SK-N-SH (cell line): ENCODE results near the gene HIVEP2. TPM values are rescaled to one million over a fixed set of nuclear protein-coding genes. Genes with fewer than 3 reads are reported as not detected.
A peak's percentile ranks its signal among the peaks of the same experiment; 100 is the strongest.

Experiments used
- CTCF ChIA-PET: fragments of 300-600, 350-600 bp; formaldehyde crosslinking; extraction: SDS; loops from one replicate; lab custom pipeline; 2021; lab: Yijun Ruan, JAX
- POLR2A ChIA-PET: fragments of 350-600 bp; sonication (Branson Sonifier 250); formaldehyde crosslinking; extraction: SDS; loops from one replicate; lab custom pipeline; 2020; ENCODE audit warnings: antibody characterized with exemption, inconsistent platforms; lab: Yijun Ruan, JAX
- DNase-seq: peaks from one replicate; pipeline ENCODE4 v3.0.0; 2012
- H2AFZ ChIP-seq: fragments of 200-600 bp; sonication (generic); 2 replicates; pipeline ENCODE4 v1.8.1; 2016; ENCODE audit warnings: antibody characterized with exemption, mild to moderate bottlenecking, low read depth
- H3F3A ChIP-seq: fragments of 200-600 bp; sonication (generic); replicated peaks from 2 replicates; pipeline ENCODE3; 2016; ENCODE audit warnings: antibody characterized with exemption, mild to moderate bottlenecking; ENCODE audit not compliant: insufficient read depth
- H3K27ac ChIP-seq, 2 experiments: fragments of 200-500 bp in 1 of 2; fragments of 200-600 bp in 1 of 2; sonication (Bioruptor generic) in 1 of 2; sonication (generic), shearing (Covaris generic) in 1 of 2; 2 replicates each; pipeline versions ENCODE4 v1.5.1 to v1.6.1; 2014 to 2016; ENCODE audit warnings: low read depth in 2 of 2, inconsistent platforms in 1 of 2, low read length in 1 of 2, mild to moderate bottlenecking in 1 of 2, mixed read lengths in 1 of 2
- H3K27me3 ChIP-seq: fragments of 200-600 bp; sonication (generic), shearing (Covaris generic); 2 replicates; pipeline ENCODE4 v1.6.1; 2016; ENCODE audit warnings: mixed run types; ENCODE audit not compliant: insufficient read depth
- H3K36me3 ChIP-seq, 2 experiments: fragments of 200-500 bp in 1 of 2; fragments of 200-600 bp in 1 of 2; sonication (Bioruptor generic) in 1 of 2; sonication (generic) in 1 of 2; replicated peaks in 1 of 2; 2 replicates each; pipeline versions ENCODE3 to v1.5.1; 2014 to 2016; ENCODE audit warnings: low read length in 1 of 2, mild to moderate bottlenecking in 1 of 2; ENCODE audit not compliant: insufficient read depth in 2 of 2, control insufficient read depth in 1 of 2
- H3K4me1 ChIP-seq, 2 experiments: fragments of 200-500 bp in 1 of 2; fragments of 200-600 bp in 1 of 2; sonication (Bioruptor generic) in 1 of 2; sonication (generic), shearing (Covaris generic) in 1 of 2; 2 replicates each; pipeline versions ENCODE4 v1.5.1 to v1.6.1; 2014 to 2016; ENCODE audit warnings: low read depth in 1 of 2, low read length in 1 of 2, mixed run types in 1 of 2; ENCODE audit not compliant: insufficient read depth in 2 of 2, control insufficient read depth in 1 of 2
- H3K4me2 ChIP-seq: fragments of 200-600 bp; sonication (generic), shearing (Covaris generic); 2 replicates; pipeline ENCODE4 v1.6.1; 2017; ENCODE audit warnings: mixed run types
- H3K4me3 ChIP-seq, 2 experiments: fragments of 200-500 bp in 1 of 2; fragments of 200-600 bp in 1 of 2; sonication (Bioruptor generic) in 1 of 2; sonication (generic), shearing (Covaris generic) in 1 of 2; 2 replicates each; pipeline versions ENCODE4 v1.5.1 to v1.8.1; 2014 to 2016; ENCODE audit warnings: low read depth in 2 of 2, inconsistent platforms in 1 of 2, low read length in 1 of 2, mild to moderate bottlenecking in 1 of 2, mixed read lengths in 1 of 2, moderate library complexity in 1 of 2
- H3K79me2 ChIP-seq: fragments of 200-600 bp; sonication (generic); 2 replicates; pipeline ENCODE4 v1.8.1; 2017; ENCODE audit warnings: mild to moderate bottlenecking; ENCODE audit not compliant: insufficient read depth
- H3K9ac ChIP-seq: fragments of 200-600 bp; sonication (generic); 2 replicates; pipeline ENCODE4 v1.6.1; 2017; ENCODE audit warnings: mixed run types
- H3K9me2 ChIP-seq: fragments of 200-600 bp; sonication (generic); 2 replicates; pipeline ENCODE4 v1.6.1; 2017; ENCODE audit warnings: mixed run types
- H3K9me3 ChIP-seq: fragments of 200-600 bp; sonication (generic); 2 replicates; pipeline ENCODE4 v1.6.1; 2017; ENCODE audit warnings: mixed run types, mild to moderate bottlenecking, moderate library complexity
- H4K20me1 ChIP-seq: fragments of 200-600 bp; sonication (generic); 2 replicates; pipeline ENCODE4 v1.6.1; 2017; ENCODE audit warnings: mild to moderate bottlenecking, mixed run types; ENCODE audit not compliant: insufficient read depth
- CHD2 ChIP-seq: fragments of 150-350 bp; IDR thresholded peaks from 2 replicates; pipeline ENCODE4 v1.6.1; 2018; ENCODE audit warnings: low read length; ENCODE audit not compliant: partially characterized antibody
- ELF1 ChIP-seq: IDR thresholded peaks from 2 replicates; pipeline ENCODE4 v1.4.0; 2012
- EP300 ChIP-seq, 2 experiments: IDR thresholded peaks; 2 replicates each; pipeline versions ENCODE4 v1.4.0 to v1.6.1; 2012; ENCODE audit warnings: borderline replicate concordance in 1 of 2, low read depth in 1 of 2, low read length in 1 of 2
- FOSL2 ChIP-seq: IDR thresholded peaks from 2 replicates; pipeline ENCODE4 v1.4.0; 2012; ENCODE audit warnings: low read depth, mild to moderate bottlenecking, moderate library complexity, borderline replicate concordance
- FOXJ3 ChIP-seq: sonication (generic); formaldehyde crosslinking; IDR thresholded peaks from 2 replicates; pipeline ENCODE4 v1.5.1; 2020; ENCODE audit warnings: mild to moderate bottlenecking, missing genetic modification reagents
- FOXM1 ChIP-seq: IDR thresholded peaks from 2 replicates; pipeline ENCODE4 v1.4.0; 2012; ENCODE audit warnings: low read depth, mild to moderate bottlenecking
- GABPA ChIP-seq: IDR thresholded peaks from 2 replicates; pipeline ENCODE4 v1.4.0; 2012; ENCODE audit warnings: low read depth, mild to moderate bottlenecking
- NRF1 ChIP-seq: IDR thresholded peaks from 2 replicates; pipeline ENCODE4 v1.6.1; 2012; ENCODE audit warnings: low read depth, mild to moderate bottlenecking, low read length
- RAD21 ChIP-seq: IDR thresholded peaks from 2 replicates; pipeline ENCODE4 v1.6.1; 2012; ENCODE audit warnings: mild to moderate bottlenecking, low read length
- RCOR1 ChIP-seq: fragments of 150-350 bp; IDR thresholded peaks from 2 replicates; pipeline ENCODE4 v1.6.1; 2017; ENCODE audit warnings: antibody characterized with exemption, low read length
- REST ChIP-seq: IDR thresholded peaks from 2 replicates; pipeline ENCODE4 v1.6.1; 2012; ENCODE audit warnings: mild to moderate bottlenecking, low read depth, low read length, moderate library complexity
- RFX5 ChIP-seq: IDR thresholded peaks from 2 replicates; pipeline ENCODE4 v1.6.1; 2012; ENCODE audit warnings: mild to moderate bottlenecking, improper control_type of control experiment, low read length
- SMC3 ChIP-seq: IDR thresholded peaks from 2 replicates; pipeline ENCODE4 v1.6.1; 2012; ENCODE audit warnings: low read depth, low read length, improper control_type of control experiment
- TAF1 ChIP-seq: IDR thresholded peaks from 2 replicates; pipeline ENCODE4 v1.6.1; 2012; ENCODE audit warnings: low read depth, mild to moderate bottlenecking, low read length, moderate library complexity, borderline replicate concordance
- TCF12 ChIP-seq: IDR thresholded peaks from 2 replicates; pipeline ENCODE4 v1.4.0; 2012
- TEAD4 ChIP-seq: IDR thresholded peaks from 2 replicates; pipeline ENCODE4 v1.4.0; 2012; ENCODE audit warnings: mild to moderate bottlenecking, borderline replicate concordance; ENCODE audit not compliant: insufficient read depth
- YY1 ChIP-seq: IDR thresholded peaks from 2 replicates; pipeline ENCODE4 v1.4.0; 2012; ENCODE audit warnings: low read depth, mild to moderate bottlenecking
- WGBS: methylation state at CpG from one replicate; pipeline ENCODE4 v1.1.6; 2017; ENCODE audit warnings: low lambda C conversion rate; 5-methylcytosine and 5-hydroxymethylcytosine counted together
- polyA plus RNA-seq, 3 experiments: library from polyadenylated mRNA; depleted of rRNA; stranded (reverse); fragments of >200 nt; gene quantifications; 2 replicates each; pipeline ENCODE4 v1.2.3, GENCODE V29; 2012
- TF ChIP-seq, protein P1 (sequence below): IDR thresholded peaks from 2 replicates; pipeline ENCODE4; 2012
- TF ChIP-seq, protein P2 (sequence below): fragments of 200-600 bp; sonication (generic); IDR thresholded peaks from 2 replicates; pipeline ENCODE4 v1.6.1; 2017; ENCODE audit warnings: antibody characterized with exemption, mild to moderate bottlenecking, moderate library complexity
- TF ChIP-seq, protein P3 (sequence below): fragments of 150-350 bp; IDR thresholded peaks from 2 replicates; pipeline ENCODE4 v1.6.1; 2017; ENCODE audit warnings: antibody characterized with exemption, low read length, low read depth, borderline replicate concordance

HIVEP2 gene
- polyA plus RNA-seq, 1 of the 3 experiments (the other 2 are of a cell fraction): 2.5 TPM

DNA sequence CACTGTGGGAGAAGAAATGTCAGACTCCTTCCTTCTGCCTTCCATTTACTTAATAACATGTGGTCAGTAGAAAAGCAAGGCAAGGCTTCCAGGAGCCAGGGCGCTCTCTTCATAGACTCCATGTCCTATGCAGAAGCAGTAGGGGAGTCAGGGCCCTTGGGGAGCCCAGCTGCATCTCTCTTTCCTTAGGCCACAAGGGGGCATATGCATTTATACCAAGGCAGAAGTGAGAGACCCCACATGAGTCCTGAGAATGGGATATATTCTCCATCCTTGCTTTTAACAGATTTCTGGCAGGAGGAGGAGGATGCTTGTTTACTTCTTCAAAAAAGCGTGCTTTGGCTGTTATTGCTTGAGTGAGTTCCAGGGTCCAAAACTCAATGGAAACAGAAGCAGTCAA is 198.5 kb downstream of the HIVEP2 start:
- no peak overlapping the region for H2AFZ ChIP-seq
- no peaks in the 10 kb centered on the region for H3K36me3 ChIP-seq
- WGBS: 89% methylated on average over 2 of the region's 2 CpGs
- peak; percentile 52 for TF ChIP-seq RAD21
- no peak for TF ChIP-seq FOXJ3 (CRISPR knock-in tag)
- TF ChIP-seq, protein P1, sequence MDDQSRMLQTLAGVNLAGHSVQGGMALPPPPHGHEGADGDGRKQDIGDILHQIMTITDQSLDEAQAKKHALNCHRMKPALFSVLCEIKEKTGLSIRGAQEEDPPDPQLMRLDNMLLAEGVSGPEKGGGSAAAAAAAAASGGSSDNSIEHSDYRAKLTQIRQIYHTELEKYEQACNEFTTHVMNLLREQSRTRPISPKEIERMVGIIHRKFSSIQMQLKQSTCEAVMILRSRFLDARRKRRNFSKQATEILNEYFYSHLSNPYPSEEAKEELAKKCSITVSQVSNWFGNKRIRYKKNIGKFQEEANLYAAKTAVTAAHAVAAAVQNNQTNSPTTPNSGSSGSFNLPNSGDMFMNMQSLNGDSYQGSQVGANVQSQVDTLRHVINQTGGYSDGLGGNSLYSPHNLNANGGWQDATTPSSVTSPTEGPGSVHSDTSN: no peak
- peak; percentile 48 for TF ChIP-seq SMC3
- TF ChIP-seq FOSL2: no peak
- no peak for TF ChIP-seq TAF1
- TF ChIP-seq GABPA: no peak
- no peak for TF ChIP-seq CHD2
- TF ChIP-seq, protein P2, sequence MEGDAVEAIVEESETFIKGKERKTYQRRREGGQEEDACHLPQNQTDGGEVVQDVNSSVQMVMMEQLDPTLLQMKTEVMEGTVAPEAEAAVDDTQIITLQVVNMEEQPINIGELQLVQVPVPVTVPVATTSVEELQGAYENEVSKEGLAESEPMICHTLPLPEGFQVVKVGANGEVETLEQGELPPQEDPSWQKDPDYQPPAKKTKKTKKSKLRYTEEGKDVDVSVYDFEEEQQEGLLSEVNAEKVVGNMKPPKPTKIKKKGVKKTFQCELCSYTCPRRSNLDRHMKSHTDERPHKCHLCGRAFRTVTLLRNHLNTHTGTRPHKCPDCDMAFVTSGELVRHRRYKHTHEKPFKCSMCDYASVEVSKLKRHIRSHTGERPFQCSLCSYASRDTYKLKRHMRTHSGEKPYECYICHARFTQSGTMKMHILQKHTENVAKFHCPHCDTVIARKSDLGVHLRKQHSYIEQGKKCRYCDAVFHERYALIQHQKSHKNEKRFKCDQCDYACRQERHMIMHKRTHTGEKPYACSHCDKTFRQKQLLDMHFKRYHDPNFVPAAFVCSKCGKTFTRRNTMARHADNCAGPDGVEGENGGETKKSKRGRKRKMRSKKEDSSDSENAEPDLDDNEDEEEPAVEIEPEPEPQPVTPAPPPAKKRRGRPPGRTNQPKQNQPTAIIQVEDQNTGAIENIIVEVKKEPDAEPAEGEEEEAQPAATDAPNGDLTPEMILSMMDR: peak; percentile 46
- no peaks in the 10 kb centered on the region for H4K20me1 ChIP-seq
- H3K4me3 ChIP-seq: no peak overlapping the region
- peak; percentile 24 for DNase-seq
- no peak overlapping the region for H3K4me2 ChIP-seq
- H3K9me3 ChIP-seq: no peaks in the 10 kb centered on the region
- peaks cover 1% of the 10 kb centered on the region for H3F3A ChIP-seq
- H3K9me2 ChIP-seq: no peaks in the 10 kb centered on the region
- ChIA-PET CTCF (interaction anchor here (1.0 to 2.1 kb wide), 5 partner anchors 43 to 686 kb away, joined by 3 to 6 read pairs (median 4); no protein-coding TSS in a partner anchor), POLR2A (no interaction called here)
- peaks cover 0 to 4% of the 10 kb centered on the region in 2 experiments; a peak in 2 of 4 replicates for H3K4me1 ChIP-seq
- no peaks in the 10 kb centered on the region for H3K27me3 ChIP-seq
- no peaks in the 10 kb centered on the region for H3K79me2 ChIP-seq
- no peak overlapping the region for H3K9ac ChIP-seq
- no peak overlapping the region for H3K27ac ChIP-seq

DNA sequence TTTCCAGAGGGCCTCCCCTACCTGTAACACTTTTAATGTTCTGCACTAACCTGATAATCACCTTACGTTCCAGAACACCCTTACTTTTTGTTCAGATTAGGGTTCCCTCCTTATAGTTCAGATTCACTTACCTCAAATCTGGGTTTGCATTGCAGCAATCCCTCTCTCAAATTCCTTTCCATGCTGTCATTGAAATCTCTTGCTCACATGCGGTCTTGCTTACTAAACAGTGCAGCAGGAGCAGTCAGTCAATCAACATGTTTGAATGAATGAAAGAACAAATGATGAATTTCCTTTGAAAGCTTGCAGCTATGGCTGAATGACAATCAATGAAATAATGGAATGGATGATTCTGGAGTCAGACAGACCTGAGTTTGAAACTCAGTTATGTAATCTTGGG is 200.1 kb downstream of the HIVEP2 start:
- no peak overlapping the region for H3K27ac ChIP-seq
- H4K20me1 ChIP-seq: no peaks in the 10 kb centered on the region
- H3K27me3 ChIP-seq: no peaks in the 10 kb centered on the region
- H2AFZ ChIP-seq: no peak overlapping the region
- H3K4me2 ChIP-seq: no peak overlapping the region
- 79% methylated on average over 2 of the region's 2 CpGs for WGBS
- no peaks in the 10 kb centered on the region for H3K9me2 ChIP-seq
- ChIA-PET POLR2A (no interaction called here), CTCF (interaction anchor here (0.6 kb wide), 1 partner anchor 156 kb away, joined by 3 read pairs; no protein-coding TSS in a partner anchor)
- no peak for DNase-seq
- H3K4me3 ChIP-seq: no peak overlapping the region
- no peaks in the 10 kb centered on the region for H3K36me3 ChIP-seq
- peaks cover 0 to 3% of the 10 kb centered on the region in 2 experiments; a peak in 2 of 4 replicates for H3K4me1 ChIP-seq
- no peaks in the 10 kb centered on the region for H3K9me3 ChIP-seq
- no peaks in the 10 kb centered on the region for H3K79me2 ChIP-seq
- H3K9ac ChIP-seq: no peak overlapping the region
- H3F3A ChIP-seq: peaks cover 9% of the 10 kb centered on the region
- TF ChIP-seq, protein P3, sequence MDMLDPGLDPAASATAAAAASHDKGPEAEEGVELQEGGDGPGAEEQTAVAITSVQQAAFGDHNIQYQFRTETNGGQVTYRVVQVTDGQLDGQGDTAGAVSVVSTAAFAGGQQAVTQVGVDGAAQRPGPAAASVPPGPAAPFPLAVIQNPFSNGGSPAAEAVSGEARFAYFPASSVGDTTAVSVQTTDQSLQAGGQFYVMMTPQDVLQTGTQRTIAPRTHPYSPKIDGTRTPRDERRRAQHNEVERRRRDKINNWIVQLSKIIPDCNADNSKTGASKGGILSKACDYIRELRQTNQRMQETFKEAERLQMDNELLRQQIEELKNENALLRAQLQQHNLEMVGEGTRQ: no peak
- TF ChIP-seq RFX5 (no peak), ELF1 (no peak), RAD21 (no peak), NRF1 (no peak), CHD2 (no peak), YY1 (no peak), RCOR1 (no peak), TEAD4 (no peak), TCF12 (no peak), FOXM1 (no peak), TAF1 (no peak), REST (no peak), EP300 (IDR thresholded peaks at IDR 0.05; ENCODE audit: borderline replicate concordance in 1 of 2, low read depth in 1 of 2, low read length in 1 of 2) (no peak)
- TF ChIP-seq, protein P1: no peak
